Measurements from ENCODE around the gene SYT6.
A peak's percentile ranks its signal among the peaks of the same experiment; 100 is the strongest.

SYT6 gene

DNA sequence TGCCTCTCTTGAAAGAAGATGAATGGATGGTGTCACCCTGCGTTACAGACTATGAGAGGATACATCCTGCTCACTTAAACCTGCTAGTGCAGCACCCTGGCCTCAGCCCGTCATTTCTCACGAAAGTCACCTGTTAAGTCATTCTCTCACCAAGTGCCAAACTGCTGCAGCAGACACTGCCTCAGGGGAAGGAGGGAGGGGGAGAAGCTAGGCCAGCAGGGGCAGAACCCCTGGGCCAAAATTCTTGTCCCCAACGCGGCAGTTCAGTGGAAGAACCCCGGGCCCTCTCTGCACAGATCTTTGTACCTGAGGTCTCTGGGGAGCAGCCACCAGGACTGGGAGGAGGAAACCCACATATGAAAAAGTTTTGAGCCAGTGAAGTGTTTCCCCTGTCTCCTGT, 37.6 kb downstream of the SYT6 start:
- DNase-seq = no peak

DNA sequence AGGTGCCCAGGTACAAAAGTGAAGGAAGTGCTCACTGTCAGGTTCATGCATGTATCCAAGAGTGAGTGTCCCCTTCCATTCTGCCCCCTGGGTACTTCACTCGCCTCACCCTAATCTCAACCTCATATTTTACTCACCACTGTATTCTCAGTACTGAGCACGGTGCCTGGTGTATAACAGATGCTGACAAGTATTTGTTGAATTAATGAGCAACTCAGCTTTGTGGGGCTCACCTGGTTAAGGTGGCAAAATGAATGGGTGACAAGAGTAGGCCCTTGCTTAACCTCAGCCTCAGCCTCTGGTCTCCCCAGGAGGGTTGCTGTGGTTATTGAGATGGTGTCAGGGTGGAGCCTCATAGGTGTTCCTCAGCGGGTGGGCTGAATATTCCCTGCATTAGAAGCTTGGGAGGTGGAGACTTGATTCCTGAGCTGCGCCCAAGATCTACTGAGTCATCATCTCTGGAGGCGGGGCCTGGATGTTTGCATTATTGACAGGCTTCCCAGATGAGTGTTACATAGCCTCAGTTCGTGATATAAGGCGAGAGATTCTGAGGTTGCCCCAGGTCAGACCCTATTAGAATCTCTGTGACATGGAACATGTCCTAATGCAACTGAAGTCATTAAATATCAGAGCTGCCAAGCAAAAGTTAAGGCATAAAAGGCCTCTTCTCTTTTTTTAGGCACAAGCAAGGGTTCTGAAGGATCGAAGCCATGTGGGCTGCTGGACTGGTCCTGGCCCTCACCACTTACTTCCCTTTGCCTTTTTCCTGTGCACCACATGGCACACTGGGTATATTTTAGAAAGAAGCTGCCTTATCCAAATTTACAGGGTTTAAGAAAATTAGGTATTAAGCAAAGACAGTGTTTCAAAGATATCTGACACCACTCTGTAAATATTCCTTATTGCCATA, 39.2 kb downstream of the SYT6 start:
- DNase-seq = no peak

DNA sequence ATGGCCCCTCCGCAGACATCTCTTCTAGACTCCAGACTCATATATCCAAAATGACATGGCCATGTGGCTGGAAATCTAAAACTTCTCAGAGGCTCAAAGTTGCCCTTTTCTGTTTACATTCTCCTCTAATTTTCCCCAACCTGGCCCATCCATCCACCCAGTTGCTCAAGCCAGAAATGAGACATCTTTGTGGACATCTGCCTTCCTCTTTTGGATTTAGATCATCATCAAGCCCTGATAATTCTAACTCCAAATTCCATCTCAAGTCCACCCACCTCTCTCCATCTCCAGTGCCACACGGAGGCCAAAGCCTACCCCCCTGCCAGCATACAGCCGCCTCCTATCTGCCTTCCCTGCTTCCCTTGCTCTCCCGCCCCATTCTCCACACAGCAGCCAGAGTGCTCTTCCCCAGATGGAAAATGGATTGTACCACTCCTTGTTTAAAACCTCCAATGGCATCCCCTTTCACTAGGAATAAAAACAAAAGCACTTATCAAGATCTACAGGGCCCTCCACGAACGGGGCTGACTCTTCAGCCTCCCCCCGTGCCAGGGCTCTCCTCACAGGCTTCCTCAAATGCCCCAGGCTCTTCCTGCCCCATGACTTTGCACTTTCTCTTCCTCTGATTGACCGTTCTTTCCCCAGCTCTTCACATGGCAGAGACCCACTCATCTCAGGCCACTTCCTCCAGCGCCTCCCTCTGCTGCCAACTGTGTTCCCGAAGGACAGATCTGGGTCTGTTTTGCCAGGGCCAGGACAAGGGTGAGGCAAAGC, 40.1 kb downstream of the SYT6 start:
- no peak for DNase-seq

GRCh38 chr1:114112775-114113174, 40.9 kb downstream of the SYT6 start:
- no peak for DNase-seq

DNA sequence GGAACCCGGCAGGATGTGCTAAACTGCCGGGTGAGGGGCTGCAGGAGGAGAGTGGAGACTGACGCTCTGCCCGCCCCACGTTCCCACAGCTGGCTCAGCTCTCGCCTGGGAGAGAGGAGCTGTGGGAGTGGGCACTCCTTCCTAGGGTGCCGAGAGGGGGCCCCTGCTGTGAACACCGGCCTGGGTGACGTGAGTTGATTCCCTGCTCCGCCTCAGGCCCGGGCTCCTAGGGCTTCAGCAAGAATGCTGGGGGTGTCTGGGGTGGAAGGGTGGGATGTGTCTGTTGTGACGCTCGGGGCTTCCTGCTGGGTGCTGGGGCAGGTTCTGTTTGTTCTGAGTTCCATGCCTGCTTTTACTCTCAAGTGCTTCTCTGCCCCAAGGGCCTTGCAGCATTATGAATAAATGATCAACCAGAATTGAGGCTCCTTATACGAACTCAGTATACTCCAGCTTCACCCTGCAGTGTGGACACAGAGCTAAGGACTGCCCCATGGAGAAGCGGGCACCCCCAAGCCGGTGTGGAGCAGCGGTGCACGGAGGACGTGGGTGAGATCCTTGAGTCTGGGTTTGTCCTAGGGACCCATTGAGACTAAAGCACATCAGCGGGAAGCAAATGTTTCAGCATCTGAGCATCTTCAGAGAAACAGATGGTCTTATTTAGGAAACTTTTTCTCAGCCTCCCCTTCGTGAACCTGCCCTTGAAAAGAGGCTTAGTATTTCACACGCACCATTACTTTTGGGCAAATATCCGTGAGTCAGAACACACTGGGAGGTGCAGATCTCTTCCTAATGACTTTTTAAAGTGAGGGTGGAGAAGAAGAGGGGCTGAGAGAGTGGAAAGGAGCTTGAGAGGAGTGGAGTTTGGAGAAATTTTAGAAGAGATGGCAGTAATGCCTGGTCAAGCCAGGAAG, 41.7 kb downstream of the SYT6 start:
- peak; percentile 8 for DNase-seq

GRCh38 chr1:114109981-114110380, 43.7 kb downstream of the SYT6 start:
- DNase-seq = no peak

DNA sequence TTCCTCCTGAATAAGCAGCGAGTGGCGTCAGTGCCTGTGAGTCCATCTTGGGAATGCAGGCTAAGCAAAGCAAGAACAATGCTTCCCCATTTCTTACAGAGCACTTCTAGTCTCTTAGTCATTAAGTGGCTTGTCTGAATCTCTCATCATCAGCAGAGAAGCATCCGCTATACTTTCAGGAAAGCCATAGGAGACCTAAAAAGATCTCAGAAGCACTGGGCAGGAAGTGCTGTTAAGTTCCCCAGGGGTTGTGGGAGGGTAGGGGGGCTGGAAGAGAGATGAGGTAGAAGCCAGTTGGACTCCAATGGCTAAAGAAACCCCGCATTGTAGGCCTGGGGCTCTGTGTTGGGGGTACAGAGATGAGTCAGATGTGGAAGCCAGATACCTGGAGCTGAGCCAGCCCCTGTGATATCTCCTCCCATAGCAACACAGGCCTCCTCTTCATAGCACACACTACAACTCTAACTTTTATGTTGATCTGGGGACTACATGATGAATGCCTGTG, 44.9 kb downstream of the SYT6 start:
- no peak for DNase-seq

GRCh38 chr1:114107474-114108435, 45.9 kb downstream of the SYT6 start:
- DNase-seq = no peak

DNA sequence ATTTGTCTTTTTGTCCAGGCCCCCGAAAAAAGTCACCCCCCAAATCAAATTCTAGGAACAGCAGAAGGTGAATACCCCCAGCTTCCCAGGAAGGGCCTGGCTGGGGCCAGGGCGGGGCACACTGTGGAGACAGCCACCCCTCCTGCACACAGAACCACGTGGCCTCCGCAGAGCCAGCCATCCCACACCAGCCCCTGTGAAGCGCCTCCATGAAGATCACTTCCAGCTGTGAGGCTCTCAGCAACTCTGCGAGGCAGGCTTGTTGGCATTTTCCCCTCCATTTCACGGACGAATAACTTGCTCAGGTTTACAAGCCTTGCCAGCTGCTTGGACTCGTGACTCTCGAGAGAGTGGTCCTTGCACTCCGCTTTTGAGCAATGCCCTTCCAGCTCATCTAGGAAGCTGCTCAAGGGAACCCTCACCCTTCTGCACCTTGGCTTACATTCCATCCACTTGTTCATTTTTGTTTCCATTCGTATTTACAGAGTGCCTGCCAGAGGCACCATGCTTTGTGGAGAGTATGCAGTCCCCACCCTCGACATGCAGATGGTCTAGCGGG, 48.2 kb downstream of the SYT6 start:
- peak; percentile 52 for DNase-seq

- DNase-seq = no peak
These were observed 48.7 kb downstream of the SYT6 start for GRCh38 chr1:114104949-114105348.

- DNase-seq = no peak
These were observed 49.7 kb downstream of the SYT6 start for GRCh38 chr1:114103992-114104391.

- no peak for DNase-seq
These were observed 51.5 kb downstream of the SYT6 start for GRCh38 chr1:114102136-114102535.

DNA sequence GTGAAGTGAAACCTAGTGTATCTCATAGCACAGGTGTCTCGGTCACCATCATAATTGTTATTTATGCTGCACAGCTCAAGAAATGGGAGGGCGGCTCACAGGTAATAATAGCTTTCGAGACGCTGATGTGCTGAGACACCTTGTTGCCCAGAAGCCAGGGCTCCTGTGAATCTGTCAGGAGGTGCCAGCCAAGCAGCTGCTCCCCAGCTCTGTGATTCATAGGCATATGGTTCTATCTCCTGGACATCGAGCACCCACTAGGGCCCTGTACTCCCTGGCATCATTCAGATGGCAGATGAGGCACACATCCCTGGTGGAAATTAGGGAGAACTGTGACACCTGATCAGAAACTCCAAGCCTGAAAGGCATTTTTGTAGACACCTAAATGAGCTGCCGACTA, 53.5 kb downstream of the SYT6 start:
- no peak for DNase-seq

DNA sequence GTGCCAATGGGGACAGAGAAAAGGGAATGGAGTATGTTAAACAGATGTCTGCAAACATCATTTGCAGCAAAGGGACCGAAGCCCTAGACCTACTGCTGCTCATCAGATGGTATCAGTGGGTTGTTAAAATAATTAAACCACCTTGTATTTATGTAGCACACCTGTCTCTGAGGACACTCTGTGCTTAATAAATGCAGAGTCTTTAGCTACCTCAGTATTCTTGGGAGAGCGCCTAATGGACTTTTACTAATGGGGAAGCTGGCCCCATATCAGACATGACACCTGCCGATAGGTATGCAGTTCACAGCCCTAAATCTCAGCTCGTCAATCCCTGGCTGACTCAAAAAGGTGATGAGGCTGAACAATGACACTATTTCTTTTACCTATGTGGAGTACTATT, 54.4 kb downstream of the SYT6 start:
- no peak for DNase-seq

DNA sequence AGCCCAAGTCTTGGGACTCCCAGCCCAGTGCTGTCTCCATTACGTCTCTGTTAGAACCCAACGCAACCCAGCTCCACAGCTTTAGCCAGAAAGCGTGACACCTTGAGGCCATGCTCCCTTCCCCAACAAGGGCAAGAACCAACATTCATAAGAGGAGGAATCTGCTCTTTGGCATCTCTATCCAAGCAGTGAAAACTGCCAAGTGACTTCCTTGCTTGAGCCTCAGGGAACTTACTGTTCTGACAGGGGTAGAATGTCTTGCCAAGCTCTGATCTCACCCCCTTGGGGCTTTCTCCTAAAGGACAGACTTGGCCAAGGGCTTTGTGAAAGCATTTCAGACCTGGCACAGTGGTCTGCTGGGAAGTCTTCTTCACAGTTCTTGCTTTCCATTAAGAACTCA, 56.6 kb downstream of the SYT6 start:
- no peak for DNase-seq

DNA sequence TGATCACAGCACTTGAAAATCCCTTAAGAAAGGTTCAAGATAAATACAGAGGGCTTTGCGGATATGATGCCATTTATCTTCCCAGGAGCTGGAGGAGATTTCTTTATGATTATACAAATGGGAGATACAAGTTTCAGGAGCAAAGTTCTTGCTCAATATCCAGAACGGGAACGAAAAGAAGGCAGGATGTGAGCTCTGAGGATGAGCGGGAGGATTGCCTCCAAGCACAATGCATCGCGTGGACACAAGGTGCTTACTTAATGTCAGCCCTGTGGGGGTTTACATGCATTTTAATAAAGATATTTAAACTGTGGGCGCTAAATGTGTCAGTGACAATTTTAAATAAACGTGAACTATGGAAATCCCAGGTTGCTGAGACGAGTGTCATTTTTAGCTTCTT, 59.0 kb downstream of the SYT6 start:
- no peak for DNase-seq

DNA sequence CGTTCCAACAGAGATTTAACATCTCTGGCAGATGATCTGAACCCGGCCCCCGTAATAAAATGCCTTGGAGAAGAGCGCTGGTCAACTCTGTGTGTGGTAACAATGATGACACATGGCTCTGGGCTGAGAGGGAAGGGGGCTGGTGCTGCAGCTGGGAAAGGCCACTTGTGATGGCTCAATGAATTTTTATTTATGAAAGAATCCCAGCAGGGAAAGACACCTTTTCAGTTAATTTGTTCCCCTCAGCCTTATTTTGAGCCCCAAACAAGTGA, 59.4 kb downstream of the SYT6 start:
- no peak for DNase-seq

- DNase-seq = no peak
These were observed 59.9 kb downstream of the SYT6 start for GRCh38 chr1:114093624-114094362.

- no peak for DNase-seq
These were observed 61.2 kb downstream of the SYT6 start for GRCh38 chr1:114092186-114093062.

GRCh38 chr1:114091711-114092110, 62.0 kb downstream of the SYT6 start:
- no peak for DNase-seq
